GM12878 (cell line): ENCODE results near the gene ITGA1. TPM values are rescaled to one million over a fixed set of nuclear protein-coding genes. Genes with fewer than 3 reads are reported as not detected.

Experiments
- ATAC-seq: fragments of 200-7000 bp; cut with Tn5 transposase; 3 replicates; pipeline ENCODE4 v1.9.1; 2020; ENCODE audit warnings: mild to moderate bottlenecking, moderate library complexity
- BruUV-seq: library from RNA; stranded (reverse); fragments of 400-500 nt; replicated peaks from 2 replicates; lab custom pipeline; 2021; lab: Mats Ljungman, UMichigan
- CTCF ChIA-PET: fragments of 300-600 bp; sonication (Branson Sonifier 250); formaldehyde crosslinking; extraction: SDS; loops from one replicate; lab custom pipeline; 2021; ENCODE audit warnings: inconsistent platforms; lab: Yijun Ruan, JAX
- POLR2A ChIA-PET: fragments of 350-600 bp; formaldehyde crosslinking; extraction: SDS; loops from one replicate; lab custom pipeline; 2021; ENCODE audit warnings: inconsistent platforms; lab: Charles Lee
- RAD21 ChIA-PET: fragments of 300-600 bp; sonication (Branson Sonifier 250); formaldehyde crosslinking; loops from one replicate; lab custom pipeline; 2023; ENCODE audit warnings: antibody characterized with exemption; ENCODE audit not compliant: unreplicated experiment; lab: Charles Lee
- SMC1A ChIA-PET: fragments of 300-600 bp; sonication (Branson Sonifier 250); formaldehyde crosslinking; loops from one replicate; lab custom pipeline; 2023; ENCODE audit not compliant: unreplicated experiment, uncharacterized antibody; lab: Charles Lee
- DNase-seq: peaks from one replicate; pipeline ENCODE4 v3.0.0-alpha.2; 2011; ENCODE audit warnings: low read depth, low spot score
- FAIRE-seq: peaks from 3 replicates; lab custom pipeline; 2011; peaks lifted over from hg19 to GRCh38; lab: Jason Lieb, UNC
- H2AFZ ChIP-seq: 2 replicates; pipeline ENCODE4 v1.6.0; 2011; ENCODE audit warnings: low read depth, low read length, control low read depth; ENCODE audit not compliant: control insufficient read depth
- H3K27ac ChIP-seq: 2 replicates; pipeline ENCODE4 v1.5.1; 2011; ENCODE audit warnings: control low read depth; ENCODE audit not compliant: control insufficient read depth, insufficient read depth
- H3K27me3 ChIP-seq, 2 experiments: replicated peaks in 1 of 2; 2 replicates each; pipeline versions ENCODE4 v1.6.0 to v1.6.1; 2011; ENCODE audit warnings: low read length in 1 of 2; ENCODE audit not compliant: control insufficient read depth in 2 of 2, insufficient read depth in 2 of 2
- H3K36me3 ChIP-seq, 2 experiments: 2 replicates each; pipeline ENCODE4 v1.5.1; 2011; ENCODE audit warnings: low read length in 1 of 2; ENCODE audit not compliant: control insufficient read depth in 2 of 2, insufficient read depth in 2 of 2
- H3K4me1 ChIP-seq: 2 replicates; pipeline ENCODE4 v1.6.1; 2011; ENCODE audit warnings: mild to moderate bottlenecking, low read length, moderate library complexity, mixed read lengths; ENCODE audit not compliant: control insufficient read depth, insufficient read depth
- H3K4me2 ChIP-seq: 2 replicates; pipeline ENCODE4 v1.6.0; 2011; ENCODE audit warnings: control low read depth; ENCODE audit not compliant: control insufficient read depth, insufficient read depth
- H3K4me3 ChIP-seq: fragments of 200-600 bp; sonication (generic); 2 replicates; pipeline ENCODE4 v1.5.1; 2016
- H3K79me2 ChIP-seq: 2 replicates; pipeline ENCODE4 v1.6.0; 2011; ENCODE audit warnings: low read length; ENCODE audit not compliant: control insufficient read depth, insufficient read depth
- H3K9ac ChIP-seq: 2 replicates; pipeline ENCODE4 v1.8.0; 2011; ENCODE audit warnings: low read length, control low read depth, mixed read lengths; ENCODE audit not compliant: control insufficient read depth, insufficient read depth
- H3K9me3 ChIP-seq: replicated peaks from 3 replicates; pipeline ENCODE4 v1.5.1; 2011; ENCODE audit warnings: mild to moderate bottlenecking, low read length; ENCODE audit not compliant: control insufficient read depth, insufficient read depth
- H4K20me1 ChIP-seq: 2 replicates; pipeline ENCODE4 v1.6.0; 2011; ENCODE audit not compliant: control insufficient read depth, insufficient read depth
- BACH1 ChIP-seq: fragments of 450-650 bp; IDR thresholded peaks from 2 replicates; pipeline ENCODE4 v1.6.1; 2017; ENCODE audit warnings: mild to moderate bottlenecking, borderline replicate concordance
- CBX3 ChIP-seq: fragments of 200-600 bp; sonication (generic); IDR thresholded peaks from 2 replicates; pipeline ENCODE4 v1.6.1; 2016; ENCODE audit warnings: low read depth, borderline replicate concordance
- EED ChIP-seq: sonication (generic); IDR thresholded peaks from 2 replicates; pipeline ENCODE4 v1.6.1; 2016; ENCODE audit warnings: antibody characterized with exemption, low read depth
- ELK1 ChIP-seq: IDR thresholded peaks from 2 replicates; pipeline ENCODE4 v1.6.1; 2012; ENCODE audit warnings: low read depth, low read length, improper control_type of control experiment
- FOS ChIP-seq: IDR thresholded peaks from 3 replicates; pipeline ENCODE4 v1.6.1; 2011; ENCODE audit warnings: borderline replicate concordance; ENCODE audit not compliant: insufficient read length; ENCODE audit errors: extremely low read depth
- FOXM1 ChIP-seq: IDR thresholded peaks from 2 replicates; pipeline ENCODE4 v1.6.1; 2012; ENCODE audit warnings: low read depth, mild to moderate bottlenecking, inconsistent platforms, low read length, moderate library complexity
- HCFC1 ChIP-seq: fragments of 150-350 bp; IDR thresholded peaks from 2 replicates; pipeline ENCODE4 v1.6.1; 2014; ENCODE audit warnings: low read length
- IKZF1 ChIP-seq: fragments of 450-650 bp; conservative IDR thresholded peaks from 2 replicates; pipeline ENCODE4 v1.6.1; 2017; ENCODE audit warnings: antibody characterized with exemption, mild to moderate bottlenecking
- IKZF2 ChIP-seq, 2 experiments: fragments of 450-650 bp; IDR thresholded peaks; 2 replicates each; pipeline ENCODE4 v1.6.1; 2017; ENCODE audit warnings: mild to moderate bottlenecking in 2 of 2, moderate library complexity in 2 of 2
- IRF3 ChIP-seq: fragments of 450-650 bp; IDR thresholded peaks from 2 replicates; pipeline ENCODE4 v1.6.1; 2014; ENCODE audit warnings: mild to moderate bottlenecking
- IRF4 ChIP-seq: IDR thresholded peaks from 2 replicates; pipeline ENCODE4 v1.6.1; 2011; ENCODE audit warnings: low read depth, low read length
- MXI1 ChIP-seq: fragments of 150-350 bp; IDR thresholded peaks from 2 replicates; pipeline ENCODE4 v1.6.1; 2011; ENCODE audit warnings: low read depth, mild to moderate bottlenecking, inconsistent platforms, low read length, improper control_type of control experiment
- NFIC ChIP-seq: IDR thresholded peaks from 2 replicates; pipeline ENCODE4 v1.6.1; 2012; ENCODE audit warnings: low read depth, mild to moderate bottlenecking, inconsistent platforms, low read length, moderate library complexity
- POLR2AphosphoS2 ChIP-seq: IDR thresholded peaks from 2 replicates; pipeline ENCODE4 v1.6.1; 2011; ENCODE audit warnings: low read depth, mild to moderate bottlenecking, low read length, improper control_type of control experiment, moderate library complexity
- RAD51 ChIP-seq: fragments of 450-650 bp; IDR thresholded peaks from 2 replicates; pipeline ENCODE4 v1.6.1; 2016; ENCODE audit warnings: moderate library complexity, mild to moderate bottlenecking, inconsistent platforms
- RB1 ChIP-seq: fragments of 450-650 bp; formaldehyde crosslinking; IDR thresholded peaks from 2 replicates; pipeline ENCODE4 v1.6.1; 2017; ENCODE audit warnings: mild to moderate bottlenecking, borderline replicate concordance
- TBL1XR1 ChIP-seq: IDR thresholded peaks from 2 replicates; pipeline ENCODE4 v1.6.1; 2012; ENCODE audit warnings: low read depth, low read length, improper control_type of control experiment
- ZNF207 ChIP-seq: fragments of 450-650 bp; IDR thresholded peaks from 2 replicates; pipeline ENCODE4 v1.6.1; 2014; ENCODE audit warnings: antibody characterized with exemption, mild to moderate bottlenecking, borderline replicate concordance
- ZSCAN29 ChIP-seq: fragments of 450-650 bp; IDR thresholded peaks from 2 replicates; pipeline ENCODE4 v1.6.1; 2017; ENCODE audit warnings: mild to moderate bottlenecking, moderate library complexity
- WGBS: methylation state at CpG from one replicate; pipeline ENCODE4 v1.1.6; 2016; ENCODE audit warnings: low lambda C conversion rate; ENCODE audit not compliant: insufficient replicate concordance, insufficient coverage; ENCODE audit errors: missing lambda C conversion rate; 5-methylcytosine and 5-hydroxymethylcytosine counted together
- in situ Hi-C: fragments of 300-500 bp; cut with MboI; formaldehyde crosslinking; loops from 9 replicates; pipeline ENCODE4 v1.14.3; 2018; ENCODE audit warnings: mixed read lengths
- intact Hi-C: fragments of 100-400 bp; cut with micrococcal nuclease; formaldehyde crosslinking; loops from one replicate; pipeline ENCODE4 v1.14.2; 2022; ENCODE audit not compliant: unreplicated experiment
- polyA plus RNA-seq, 11 experiments: library from polyadenylated mRNA; depleted of rRNA in 4 of 11; unstranded in 6 of 11; stranded (reverse) in 5 of 11; fragments of >200 nt; fragmentation: Nextera tagmentation in 4 of 11; fragmentation: Illumina TruSeq in 1 of 11; extraction: Ambion mirVana in 4 of 11; extraction: Trizol in 1 of 11; gene quantifications; 1 replicate in 1 of 11; 2 replicates in 10 of 11; pipeline versions ENCODE4 v1.2.1 to v1.2.3, GENCODE V29; 2011 to 2016; ENCODE audit warnings: inconsistent platforms in 2 of 11, missing spikeins in 2 of 11, low read depth in 1 of 11
- total RNA-seq, 4 experiments: library from RNA; depleted of rRNA in 3 of 4; stranded (reverse); fragments of >200 nt in 3 of 4; fragmentation: Illumina TruSeq in 1 of 4; extraction: Trizol in 1 of 4; gene quantifications; 2 replicates each; pipeline versions ENCODE4 v1.2.1 to v1.2.3, GENCODE V29; 2013 to 2021
- TF ChIP-seq, protein P1 (sequence below): fragments of 450-650 bp; conservative IDR thresholded peaks from 2 replicates; pipeline ENCODE4 v1.6.1; 2017; ENCODE audit warnings: mild to moderate bottlenecking, moderate library complexity
- TF ChIP-seq, protein P2 (sequence below): fragments of 450-650 bp; IDR thresholded peaks from 2 replicates; pipeline ENCODE4 v1.6.1; 2017; ENCODE audit warnings: borderline replicate concordance

ITGA1 gene
- total and polyA plus RNA-seq, 10 of the 15 experiments (the other 5 are each of a cell fraction or from before 2014, with no cell fraction given): 0.02 to 0.56 (median 0.19) TPM

DNA sequence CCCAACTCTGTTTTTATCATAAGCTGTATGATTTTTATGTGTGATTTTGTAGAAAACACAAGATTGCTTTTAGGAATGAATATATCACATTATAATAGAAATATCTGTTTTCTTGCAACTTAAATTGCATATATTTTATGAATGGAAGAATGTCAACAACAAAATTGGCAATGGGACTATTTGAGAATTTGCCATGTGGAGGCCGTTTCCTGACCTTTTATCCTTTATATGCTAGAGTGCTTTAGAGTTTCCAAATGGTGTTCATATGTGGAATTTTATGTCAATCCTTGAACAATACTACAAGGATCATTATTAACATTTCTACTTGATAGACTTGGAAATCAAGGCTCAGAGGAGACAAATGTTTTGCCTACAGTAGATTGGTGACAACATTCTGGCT lies 34.2 kb downstream of the ITGA1 start (continued):
- TF ChIP-seq, protein P1, sequence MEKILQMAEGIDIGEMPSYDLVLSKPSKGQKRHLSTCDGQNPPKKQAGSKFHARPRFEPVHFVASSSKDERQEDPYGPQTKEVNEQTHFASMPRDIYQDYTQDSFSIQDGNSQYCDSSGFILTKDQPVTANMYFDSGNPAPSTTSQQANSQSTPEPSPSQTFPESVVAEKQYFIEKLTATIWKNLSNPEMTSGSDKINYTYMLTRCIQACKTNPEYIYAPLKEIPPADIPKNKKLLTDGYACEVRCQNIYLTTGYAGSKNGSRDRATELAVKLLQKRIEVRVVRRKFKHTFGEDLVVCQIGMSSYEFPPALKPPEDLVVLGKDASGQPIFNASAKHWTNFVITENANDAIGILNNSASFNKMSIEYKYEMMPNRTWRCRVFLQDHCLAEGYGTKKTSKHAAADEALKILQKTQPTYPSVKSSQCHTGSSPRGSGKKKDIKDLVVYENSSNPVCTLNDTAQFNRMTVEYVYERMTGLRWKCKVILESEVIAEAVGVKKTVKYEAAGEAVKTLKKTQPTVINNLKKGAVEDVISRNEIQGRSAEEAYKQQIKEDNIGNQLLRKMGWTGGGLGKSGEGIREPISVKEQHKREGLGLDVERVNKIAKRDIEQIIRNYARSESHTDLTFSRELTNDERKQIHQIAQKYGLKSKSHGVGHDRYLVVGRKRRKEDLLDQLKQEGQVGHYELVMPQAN: no peak
- TF ChIP-seq FOXM1 (no peak), ZNF207 (no peak), CBX3 (no peak), NFIC (no peak), RAD51 (no peak), EED (no peak)

GRCh38 chr5:52822437-52822836 lies 34.7 kb downstream of the ITGA1 start:
- no peaks in the 10 kb centered on the region for H3K27me3 ChIP-seq
- ChIA-PET CTCF (interaction anchor here (0.6 kb wide), 1 partner anchor 34 kb away, joined by 3 read pairs; no protein-coding TSS in a partner anchor), RAD21 (no interaction called here), SMC1A (no interaction called here), POLR2A (no interaction called here)
- no peaks in the 10 kb centered on the region for H3K4me1 ChIP-seq
- DNase-seq (no peak), FAIRE-seq (no peak), ATAC-seq (no peak)
- H3K27ac ChIP-seq: no peak overlapping the region
- no peak overlapping the region for H2AFZ ChIP-seq
- no TSS peak for BruUV-seq
- no peaks in the 10 kb centered on the region for H3K79me2 ChIP-seq
- 81% methylated on average over 6 of the region's 6 CpGs for WGBS
- no peaks in the 10 kb centered on the region for H3K9me3 ChIP-seq
- no peak overlapping the region for H3K4me2 ChIP-seq
- in situ Hi-C loops: no loop called here
- no peaks in the 10 kb centered on the region for H4K20me1 ChIP-seq
- intact Hi-C loops: no loop called here
- H3K4me3 ChIP-seq: no peak overlapping the region
- no peaks in the 10 kb centered on the region for H3K36me3 ChIP-seq
- H3K9ac ChIP-seq: no peak overlapping the region
- TF ChIP-seq IRF4 (no peak), HCFC1 (no peak), MXI1 (no peak), RAD51 (no peak), IRF3 (no peak), BACH1 (no peak), ELK1 (no peak), IKZF2 (IDR thresholded peaks at IDR 0.05) (no peak), RB1 (no peak), POLR2AphosphoS2 (no peak), FOS (no peak), TBL1XR1 (no peak), EED (no peak), ZSCAN29 (no peak), IKZF1 (no peak)
- TF ChIP-seq, protein P2, sequence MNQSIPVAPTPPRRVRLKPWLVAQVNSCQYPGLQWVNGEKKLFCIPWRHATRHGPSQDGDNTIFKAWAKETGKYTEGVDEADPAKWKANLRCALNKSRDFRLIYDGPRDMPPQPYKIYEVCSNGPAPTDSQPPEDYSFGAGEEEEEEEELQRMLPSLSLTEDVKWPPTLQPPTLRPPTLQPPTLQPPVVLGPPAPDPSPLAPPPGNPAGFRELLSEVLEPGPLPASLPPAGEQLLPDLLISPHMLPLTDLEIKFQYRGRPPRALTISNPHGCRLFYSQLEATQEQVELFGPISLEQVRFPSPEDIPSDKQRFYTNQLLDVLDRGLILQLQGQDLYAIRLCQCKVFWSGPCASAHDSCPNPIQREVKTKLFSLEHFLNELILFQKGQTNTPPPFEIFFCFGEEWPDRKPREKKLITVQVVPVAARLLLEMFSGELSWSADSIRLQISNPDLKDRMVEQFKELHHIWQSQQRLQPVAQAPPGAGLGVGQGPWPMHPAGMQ: no peak
